Activated CD4-positive, alpha-beta T cell treated with anti-CD3 and anti-CD28 coated beads, Interleukin-2, amount 50 U/mL, for 48 hours (primary cell): ENCODE results near the gene C16orf95.

Source experiments
- DNase-seq, 2 experiments: peaks; one replicate each; pipeline ENCODE4 v3.0.0-alpha.2; 2020

C16orf95 gene

DNA sequence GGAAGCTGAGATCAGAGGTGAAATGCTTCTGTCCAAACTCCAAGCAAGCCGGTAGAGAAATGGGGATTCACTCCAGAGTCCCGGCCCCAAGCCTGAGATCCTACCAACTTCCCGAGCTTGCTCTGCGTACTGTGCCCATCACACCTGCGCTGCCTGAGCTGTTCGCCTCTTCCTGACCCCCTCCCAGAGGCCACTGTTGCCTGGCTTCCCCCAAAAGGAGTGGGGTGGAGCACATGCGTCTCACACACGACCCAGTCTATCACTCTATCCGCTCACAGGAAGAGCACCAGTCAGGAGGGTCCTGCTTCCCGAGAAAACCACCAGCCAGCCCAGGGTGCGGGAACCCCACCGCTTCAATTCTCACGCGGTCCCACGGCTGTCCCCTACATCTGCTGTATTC, 13.5 kb upstream of the C16orf95 start:
- no peak for DNase-seq

DNA sequence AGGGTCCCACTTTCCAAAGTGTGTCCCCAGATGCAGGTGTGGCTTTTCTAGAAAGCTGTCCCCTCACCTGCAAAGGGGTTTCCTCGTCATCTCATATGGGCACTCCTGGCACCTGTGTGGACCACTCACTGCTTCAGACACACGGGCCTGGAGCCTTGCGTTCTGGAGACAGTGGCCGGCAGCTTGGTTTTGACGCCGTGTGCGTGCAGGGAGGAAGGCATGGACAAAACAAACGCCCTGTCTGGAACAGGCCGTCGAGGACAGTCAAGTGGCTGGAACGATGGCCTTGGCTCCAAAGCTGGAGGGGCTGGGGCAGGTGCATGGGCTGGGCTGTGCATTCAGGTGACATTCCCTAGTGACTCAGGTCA, 13.0 kb upstream of the C16orf95 start:
- DNase-seq, result no peak

DNA sequence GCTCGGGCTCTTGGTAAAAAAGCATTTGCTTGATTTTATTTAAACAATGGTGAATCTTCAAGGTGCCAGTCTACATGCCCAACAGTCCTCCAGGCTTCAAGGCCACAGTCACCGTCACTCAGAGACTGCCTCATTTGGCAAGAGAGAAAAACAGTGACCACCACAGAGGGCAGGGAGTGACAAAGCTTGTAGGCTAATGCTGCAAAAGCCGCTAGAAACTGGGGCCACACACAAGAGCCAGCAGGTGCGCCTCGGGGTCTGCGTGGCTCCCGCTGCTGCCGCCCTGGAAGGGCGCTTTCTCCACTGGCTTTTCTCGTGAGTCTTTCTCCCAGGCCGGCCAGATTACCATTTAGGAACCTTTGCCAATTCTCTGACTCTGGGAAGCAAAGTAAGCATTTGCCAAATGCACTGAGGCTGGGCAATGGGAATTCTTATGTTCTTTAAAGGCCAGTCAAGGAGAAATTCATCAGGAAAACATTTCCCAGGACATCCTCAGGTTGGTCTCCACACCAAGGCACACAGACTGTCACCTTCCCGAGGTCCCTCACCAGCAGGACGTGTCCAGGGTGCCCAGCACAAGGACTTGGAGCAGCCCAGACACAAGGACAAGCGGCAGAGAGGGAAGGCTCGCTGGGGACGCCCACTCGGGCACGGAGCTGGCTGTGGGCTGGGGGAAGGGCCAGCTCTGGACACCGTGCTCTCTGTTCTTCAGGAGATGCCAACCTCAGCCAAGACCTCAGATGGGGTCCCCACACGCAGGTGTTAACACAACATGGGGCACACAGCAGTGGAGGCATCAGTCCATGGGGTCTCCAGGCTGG, 12.5 kb upstream of the C16orf95 start:
- no peak for DNase-seq

DNA sequence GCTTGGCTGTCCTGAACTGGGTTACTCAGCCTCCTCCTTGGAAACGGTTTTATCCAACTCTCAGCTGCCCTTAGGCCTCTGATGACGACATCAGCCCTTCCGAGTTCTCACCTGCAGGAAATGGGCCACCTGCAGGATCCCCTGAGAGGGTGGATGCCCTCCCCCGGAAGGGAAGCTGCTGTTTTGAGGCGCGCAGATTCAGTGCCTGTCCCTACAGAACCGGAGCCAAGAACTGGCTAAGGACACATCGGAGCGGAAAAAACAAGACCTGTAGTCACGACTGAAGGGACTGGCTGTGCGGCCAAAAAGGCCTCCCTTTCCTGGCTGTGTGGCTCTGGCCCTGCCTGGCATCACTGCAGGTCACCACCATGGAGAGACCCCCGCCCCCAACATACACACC, 11.7 kb upstream of the C16orf95 start:
- no peak for DNase-seq

DNA sequence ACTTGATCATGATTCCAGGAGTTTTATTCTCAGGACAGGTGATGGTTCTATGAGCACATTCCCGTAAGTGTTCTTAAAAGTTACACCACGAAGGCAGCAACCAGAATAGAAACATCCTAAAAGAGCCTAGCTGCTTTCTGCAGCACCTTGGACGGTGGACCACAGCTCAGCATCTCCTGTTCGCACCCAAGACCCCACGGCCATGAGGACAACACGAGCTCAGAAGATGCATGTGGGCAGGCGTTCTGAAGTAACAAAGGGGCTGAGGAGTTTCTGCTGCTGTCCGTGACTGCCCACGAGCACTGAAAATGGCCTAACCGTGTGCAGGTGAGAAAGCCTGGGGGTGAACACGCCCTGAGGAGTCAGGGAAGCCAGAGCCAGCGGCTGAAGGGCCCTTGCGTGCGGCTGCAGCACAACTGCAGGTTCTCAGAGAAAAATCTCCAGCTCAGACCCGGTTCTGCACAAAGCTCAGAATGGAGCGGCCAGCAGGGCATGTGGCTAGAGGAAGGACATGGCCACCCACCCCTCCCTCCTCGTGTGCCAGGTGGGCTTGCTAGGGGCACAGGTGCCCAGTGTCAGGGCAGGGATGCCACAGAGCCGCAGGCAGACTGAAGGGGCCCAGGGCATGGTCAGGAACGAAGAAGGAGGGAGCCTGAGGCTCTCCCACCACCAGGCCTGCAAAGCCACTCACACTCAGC, 10.8 kb upstream of the C16orf95 start:
- DNase-seq, result no peak

DNA sequence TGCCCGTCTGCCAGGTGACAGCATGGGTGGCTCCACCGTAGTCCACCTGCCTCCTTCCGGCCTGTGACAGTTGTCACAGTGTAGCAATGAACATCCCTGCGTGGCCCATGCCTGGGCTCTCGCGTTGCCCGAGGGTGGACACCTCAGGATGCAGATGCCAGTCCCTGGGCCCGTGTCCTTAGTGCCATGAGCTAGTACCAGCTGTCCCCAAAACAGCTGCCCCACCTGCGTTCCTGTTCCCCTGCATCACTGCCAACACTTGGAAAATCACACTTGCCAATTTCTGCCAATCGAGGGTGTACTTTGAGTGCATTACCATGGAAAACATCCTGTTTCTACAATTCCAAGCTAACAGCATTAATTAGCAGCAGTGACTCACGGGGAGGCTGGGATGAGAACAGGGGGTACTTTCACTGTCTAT, 9.0 kb upstream of the C16orf95 start:
- no peak for DNase-seq

DNA sequence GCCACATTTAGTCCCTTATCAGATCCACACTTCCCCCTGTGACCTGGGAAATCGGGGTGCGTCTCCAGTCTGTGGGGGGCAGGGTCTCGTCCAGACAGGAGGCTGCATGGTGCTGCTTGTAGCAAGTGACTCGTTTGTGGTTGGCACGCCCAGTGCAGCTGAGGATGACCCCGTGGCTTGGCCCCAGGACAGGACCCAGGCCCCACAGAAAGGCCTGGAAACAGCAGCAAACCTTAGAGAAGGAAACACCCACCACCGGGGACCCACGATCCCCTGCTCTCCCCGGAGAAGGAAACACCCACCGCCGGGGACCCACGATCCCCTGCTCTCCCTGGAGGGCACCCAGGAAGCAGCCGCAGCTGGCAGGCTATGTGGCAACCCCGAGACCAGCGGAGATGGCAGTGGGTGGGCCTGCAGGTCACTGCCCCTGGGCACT, 8.2 kb upstream of the C16orf95 start:
- no peak for DNase-seq

DNA sequence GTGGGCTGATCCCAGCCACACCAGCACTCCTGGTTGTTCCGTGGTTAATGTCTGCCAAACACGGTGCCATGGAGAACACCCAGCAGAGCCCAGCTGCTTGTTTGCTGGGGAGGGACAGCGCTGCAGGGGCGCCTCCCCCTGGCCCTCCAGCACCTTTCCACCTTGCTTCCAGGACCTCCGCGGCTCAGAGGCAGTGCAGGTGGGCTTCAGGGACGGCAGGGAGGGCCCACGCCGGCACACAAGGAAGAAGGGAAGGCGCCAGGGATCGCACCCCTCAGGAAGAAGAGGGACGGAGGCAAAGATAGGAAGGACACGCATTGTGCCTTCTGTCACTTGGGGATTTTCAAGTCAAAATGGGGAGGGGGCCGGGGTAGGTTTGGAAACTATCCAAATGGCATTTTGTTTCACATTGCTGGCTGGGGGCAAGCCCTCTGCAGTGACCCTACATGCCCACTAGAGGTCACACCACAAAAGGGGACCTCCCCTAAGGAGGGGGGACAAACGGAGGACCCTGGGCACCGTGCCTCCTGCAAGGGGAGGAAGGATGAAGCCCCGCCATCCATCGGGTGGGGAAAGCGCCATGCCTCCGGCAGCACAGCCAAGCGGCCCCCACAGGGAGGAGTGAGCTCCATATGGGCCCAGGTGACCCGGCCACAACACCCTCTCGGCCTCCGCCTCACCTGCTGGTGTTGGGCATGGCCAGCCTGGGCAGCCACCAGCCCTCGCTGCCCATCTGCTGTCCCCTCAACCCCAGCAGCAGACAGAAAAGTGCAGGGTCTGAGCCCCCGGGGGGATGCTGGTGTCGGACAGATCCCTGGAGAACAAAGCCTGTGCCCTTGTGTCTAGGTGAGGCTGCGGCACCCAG, 7.5 kb upstream of the C16orf95 start:
- peak; percentile 34 to 49 for DNase-seq

DNA sequence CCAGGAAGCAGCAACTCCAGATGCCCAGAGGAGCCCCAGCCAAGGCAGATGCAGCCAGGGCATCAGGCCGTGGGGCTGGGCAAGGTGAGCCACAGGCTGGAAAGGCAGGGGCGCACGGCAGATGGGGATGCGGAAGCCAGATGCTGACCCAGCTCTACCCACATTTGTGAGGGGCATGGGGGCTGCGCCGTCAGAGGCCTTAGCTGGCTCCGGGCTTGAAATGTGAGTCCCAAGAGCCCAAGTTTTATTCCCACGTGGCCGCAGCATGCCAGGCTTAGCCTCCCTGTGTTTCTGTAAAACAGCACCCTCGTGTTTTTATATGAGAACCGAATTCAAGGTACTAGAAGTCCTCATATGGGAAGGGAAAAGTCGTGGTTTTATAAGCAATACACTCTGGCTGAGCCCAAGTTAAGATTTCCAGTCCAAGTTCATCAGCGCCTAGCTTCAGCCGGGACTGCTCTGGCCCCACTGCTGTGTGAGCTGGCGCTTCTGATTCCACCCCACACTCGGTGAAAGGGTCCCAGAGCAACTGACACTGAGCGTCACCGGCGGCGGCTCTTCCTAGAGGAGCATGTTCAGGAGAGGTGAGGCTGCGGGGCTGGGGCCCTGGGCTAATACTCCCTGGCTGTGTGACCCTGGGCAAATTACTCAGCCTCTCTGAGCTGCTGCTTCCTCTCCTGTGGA, 6.7 kb upstream of the C16orf95 start:
- no peak for DNase-seq

DNA sequence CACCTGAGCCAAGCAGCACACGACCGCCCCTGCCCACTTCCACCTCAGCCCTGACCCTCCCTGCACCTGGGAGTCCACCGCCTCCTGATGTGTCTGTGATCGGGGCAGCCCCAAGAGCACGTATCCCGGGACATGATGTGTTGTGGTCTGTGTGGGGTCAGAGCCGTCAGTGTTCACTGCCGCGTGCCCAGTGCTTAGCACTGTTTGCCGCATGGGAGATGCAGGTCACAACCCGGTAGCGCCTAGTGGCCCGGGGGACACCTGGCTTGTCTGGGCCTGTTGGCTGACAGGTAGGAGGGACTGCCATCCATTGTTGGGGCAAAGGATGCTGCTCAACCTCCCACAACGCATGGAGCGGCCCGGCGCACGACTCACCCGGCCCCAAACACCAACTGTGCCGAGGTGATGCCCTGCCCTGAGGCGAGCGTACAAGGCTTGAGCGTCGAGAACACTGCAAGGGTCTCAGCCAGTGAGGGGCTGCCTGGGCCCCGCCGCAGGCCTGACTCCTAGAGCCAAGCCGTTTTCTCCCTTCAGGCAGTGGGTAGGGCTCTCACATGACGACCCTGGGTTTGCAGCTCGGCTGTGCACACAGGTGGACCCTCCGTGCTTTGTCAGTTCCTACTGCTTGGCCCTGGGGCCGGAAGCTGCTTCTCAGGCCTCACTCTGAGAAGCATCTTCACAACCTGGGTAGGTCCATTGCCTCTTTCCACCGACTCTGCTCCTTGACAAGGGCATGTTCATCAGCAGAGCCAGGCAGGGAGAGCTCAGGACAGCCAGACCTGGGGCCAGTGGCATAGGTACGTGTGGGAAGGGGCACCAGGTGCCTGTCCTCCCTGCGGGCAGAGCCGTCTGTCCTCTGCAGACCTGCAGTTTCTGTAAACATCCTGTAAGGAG, 5.9 kb upstream of the C16orf95 start:
- no peak for DNase-seq

DNA sequence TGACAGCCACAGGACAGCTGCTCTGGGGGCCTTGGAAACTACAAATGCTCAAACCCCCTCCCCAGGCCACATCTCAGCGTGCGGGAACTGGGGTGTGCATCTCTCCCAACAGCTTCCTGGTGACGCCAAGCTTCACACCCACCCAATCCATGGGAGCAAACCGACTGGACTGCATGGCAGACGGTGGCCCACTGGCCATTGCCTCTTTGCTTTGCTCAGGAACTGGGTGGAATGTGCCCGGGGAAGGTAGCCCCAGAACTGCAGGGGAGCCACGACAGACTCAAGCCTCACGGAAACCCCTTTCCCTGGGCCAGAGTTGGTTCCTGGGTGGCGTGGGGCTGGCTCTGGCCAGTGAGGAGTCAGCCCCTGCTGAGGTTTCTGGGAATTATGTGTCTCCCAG, 5.2 kb upstream of the C16orf95 start:
- no peak for DNase-seq

DNA sequence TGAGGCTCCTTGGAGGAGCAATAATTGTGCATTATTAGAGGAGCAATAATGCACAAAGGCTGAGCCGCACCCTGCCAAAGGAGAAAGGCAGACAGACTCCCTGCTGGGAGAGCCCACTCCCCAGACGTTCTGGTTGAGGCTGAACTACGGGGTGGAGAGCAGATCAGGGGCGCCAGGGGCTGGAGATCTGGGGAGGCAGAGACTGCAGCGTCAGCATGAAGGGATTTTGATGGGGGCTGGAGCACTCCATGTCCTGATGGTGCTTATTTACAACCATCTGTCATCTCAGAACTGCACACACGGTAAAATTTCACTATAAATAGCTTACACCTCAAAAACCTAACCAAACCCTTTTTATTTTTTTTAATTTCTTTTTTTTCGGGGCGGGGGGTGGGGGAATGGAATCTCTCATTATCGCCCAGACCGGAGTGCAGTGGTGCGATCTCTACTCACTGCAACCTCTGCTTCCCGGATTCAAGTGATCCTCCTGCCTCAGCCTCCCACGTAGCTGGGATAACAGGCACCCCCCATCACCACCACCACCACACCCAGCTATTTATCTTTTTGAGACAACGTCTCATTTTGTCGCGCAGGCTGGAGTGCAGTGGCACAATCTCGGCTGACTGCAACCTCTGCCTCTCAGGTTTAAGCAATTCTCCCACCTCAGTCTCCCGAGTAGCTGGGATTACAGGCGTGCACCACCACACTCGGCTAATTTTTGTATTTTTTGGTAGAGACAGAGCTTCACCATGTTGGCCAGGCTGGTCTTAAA, 4.3 kb upstream of the C16orf95 start:
- DNase-seq, result no peak

DNA sequence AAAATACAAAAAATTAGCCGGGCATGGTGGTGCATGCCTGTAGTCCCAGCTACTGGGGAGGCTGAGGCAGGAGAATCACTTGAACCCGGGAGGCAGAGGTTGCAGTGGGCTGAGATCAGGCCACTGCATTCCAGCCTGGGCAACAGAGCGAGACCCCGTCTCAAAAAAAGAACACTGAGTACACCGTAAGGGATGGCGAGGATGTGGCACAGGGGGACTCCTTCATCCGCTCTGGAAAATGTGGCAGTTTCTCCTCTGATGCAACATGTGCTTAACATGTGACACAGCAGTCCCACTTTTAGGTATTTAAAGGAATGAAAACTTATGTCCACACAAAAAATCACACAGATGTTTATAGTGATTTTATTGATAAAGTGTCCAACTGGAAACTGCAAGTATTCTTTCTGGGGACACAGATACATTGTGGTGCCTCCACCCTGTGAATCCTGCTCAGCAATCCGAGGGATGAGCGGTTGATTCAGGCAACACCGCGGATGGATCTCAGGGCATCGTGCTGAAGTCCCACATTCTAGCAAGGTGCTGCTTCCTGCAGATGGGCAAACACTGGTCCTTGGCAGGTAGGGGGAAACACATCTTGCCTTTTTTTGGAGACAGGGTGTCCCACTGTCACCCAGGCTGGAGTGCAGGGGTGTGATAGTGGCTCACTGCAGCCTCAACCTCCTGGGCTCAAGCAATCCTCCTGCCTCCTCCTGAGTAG, 3.5 kb upstream of the C16orf95 start:
- DNase-seq, result no peak

DNA sequence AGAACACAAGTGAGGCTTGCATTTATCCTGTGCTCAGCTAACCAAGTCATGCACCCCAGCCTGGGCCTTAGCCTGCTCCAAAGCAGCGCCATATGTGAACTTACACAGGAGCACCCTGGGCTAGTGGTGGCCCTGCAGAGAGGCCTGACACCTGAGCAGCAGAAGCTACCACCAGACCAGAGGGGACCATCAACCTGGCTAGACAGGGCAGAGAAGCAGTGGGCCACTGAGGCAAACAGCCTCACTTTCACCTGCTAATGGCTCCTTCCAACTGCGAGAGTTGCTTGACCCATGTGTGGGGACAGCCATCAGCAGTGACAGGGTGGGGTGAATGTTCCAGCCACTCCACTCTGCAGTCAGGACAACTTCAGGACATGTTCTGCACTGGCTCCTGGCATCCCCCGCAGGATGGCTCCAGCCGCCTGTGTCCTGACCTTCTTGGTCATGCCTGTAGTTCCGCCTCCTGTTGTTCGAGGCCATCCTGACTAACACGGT, 2.9 kb upstream of the C16orf95 start:
- DNase-seq, result no peak

DNA sequence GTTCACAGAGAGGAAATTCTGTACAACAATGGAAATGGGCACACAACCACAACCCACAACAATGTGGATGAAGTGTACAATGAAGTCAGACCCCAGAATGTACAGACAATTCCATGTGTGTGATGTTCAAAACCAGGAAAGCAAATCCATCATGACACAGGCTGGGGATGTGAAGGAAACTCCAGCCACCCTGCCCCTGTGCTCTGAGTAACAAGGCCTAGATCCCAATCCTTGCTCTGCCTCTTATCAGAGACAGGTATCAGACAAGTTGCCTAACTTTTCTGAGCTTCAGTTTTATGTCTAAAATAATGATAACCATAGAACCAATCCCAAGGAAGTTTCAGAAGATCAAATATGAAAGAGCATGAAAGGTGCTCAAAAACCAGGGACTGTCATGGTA, 1.8 kb upstream of the C16orf95 start:
- no peak for DNase-seq

DNA sequence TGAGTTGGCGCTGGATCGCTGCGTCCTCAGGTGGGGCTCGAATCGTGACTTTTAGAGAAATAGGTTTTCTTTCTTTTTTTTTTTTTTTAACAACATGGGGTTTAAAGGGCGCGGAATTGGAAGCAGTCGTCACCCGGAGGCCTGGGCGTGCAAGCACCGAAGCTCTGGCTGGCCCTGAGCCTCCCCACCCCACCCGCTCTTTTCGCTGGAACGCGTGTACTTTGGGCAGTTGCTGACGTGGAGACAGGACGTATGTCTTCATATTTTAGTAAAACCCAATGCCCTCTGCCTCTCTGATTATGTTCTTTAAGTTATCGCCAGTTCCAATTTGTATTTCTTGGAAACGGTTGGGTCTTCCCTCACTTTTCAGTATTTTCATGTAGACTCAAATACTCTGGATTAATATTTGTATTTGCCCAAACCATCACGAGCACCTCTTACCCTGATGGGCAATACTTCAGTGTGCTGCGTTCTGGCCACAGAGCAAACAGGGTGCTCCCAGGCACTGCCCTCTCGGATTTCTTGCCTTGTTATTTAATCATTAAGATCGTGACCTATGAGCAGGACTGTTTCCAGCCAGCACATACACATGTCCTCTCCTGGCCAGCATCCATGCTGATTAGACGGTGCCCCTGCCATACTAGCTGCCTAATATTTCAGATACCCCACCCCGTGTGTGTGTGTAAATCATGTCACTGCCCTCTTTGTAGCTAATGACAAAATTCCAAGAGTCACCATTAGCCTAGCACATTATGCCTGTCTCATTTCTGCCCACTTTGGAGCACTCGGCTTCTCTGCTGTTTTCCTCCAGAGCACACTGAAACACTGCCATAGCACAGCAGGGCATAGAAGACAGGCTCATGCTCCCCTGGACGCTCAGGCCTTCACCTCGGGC, 805 bp upstream of the C16orf95 start:
- peak; percentile 47 to 55 for DNase-seq

DNA sequence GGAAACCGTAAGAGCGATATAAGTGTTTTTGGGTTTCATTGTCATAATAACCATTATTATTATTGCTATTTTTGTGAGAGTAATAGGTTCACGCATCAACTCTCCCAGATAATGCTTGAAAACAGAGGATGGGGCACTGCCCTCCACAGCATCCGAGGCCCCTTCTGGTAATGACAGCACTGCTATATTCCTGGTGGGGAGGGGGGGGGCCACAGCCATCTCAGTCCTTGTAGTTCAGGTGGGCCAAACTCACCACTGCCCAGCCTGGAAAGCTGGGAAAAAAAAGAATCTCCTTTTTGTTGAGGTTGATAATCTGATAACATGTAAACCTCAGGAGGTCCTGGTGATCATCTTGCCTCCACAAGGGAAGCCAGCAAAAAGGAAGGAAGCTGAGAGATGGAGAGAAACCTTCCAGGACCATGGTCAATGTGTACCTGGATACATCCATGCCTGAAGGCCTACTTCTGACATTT, 706 bp downstream of the C16orf95 start:
- no peak for DNase-seq

DNA sequence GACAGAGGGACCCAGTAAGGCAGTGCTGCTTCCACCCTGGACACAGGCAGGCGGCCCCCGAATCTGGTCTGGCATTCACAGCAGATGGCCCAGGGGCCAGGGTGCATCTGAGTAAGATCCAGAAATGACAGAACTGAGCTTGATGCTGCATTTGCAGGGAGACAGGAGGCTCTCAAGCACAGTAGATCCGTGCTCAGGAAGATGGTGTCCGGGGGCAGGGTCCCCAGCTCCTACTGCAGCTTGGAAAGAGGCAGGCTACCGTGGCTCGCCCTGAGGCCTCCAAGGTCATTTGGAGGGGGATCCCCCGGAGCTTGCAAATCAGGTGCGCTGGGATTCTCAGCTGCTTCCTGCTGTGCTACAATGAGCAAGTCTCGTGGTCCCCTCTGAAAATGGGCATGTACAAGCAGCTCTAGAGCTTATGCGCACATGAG, 2.2 kb downstream of the C16orf95 start:
- DNase-seq, result no peak

DNA sequence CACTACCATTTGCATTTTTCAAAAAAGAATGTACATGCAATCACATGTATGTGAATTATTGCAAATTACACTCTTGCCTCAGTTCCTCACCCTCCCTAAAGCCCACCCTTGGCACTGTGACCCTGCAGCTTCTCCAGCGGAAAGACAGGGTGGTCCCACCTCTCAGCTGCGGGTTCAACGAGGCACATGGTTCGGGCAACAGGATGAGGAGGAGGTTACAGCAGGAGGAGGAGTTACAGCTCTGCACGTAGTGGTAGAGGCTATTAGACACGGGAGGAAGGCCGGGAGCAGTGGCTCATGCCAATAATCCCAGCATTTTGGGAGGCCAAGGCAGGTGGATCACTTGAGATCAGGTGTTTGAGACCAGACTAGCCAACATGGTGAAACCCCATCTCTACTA, 5.2 kb downstream of the C16orf95 start:
- no peak for DNase-seq
